A673 (cell line): ENCODE results near the gene KCNK16.

ENCODE experiments used
- EZH2 ChIP-seq: fragments of 200-600 bp; sonication (generic); IDR thresholded peaks from 2 replicates; pipeline ENCODE4 v1.6.1; 2017; ENCODE audit warnings: borderline replicate concordance, low read depth, mild to moderate bottlenecking, mixed read lengths, antibody characterized with exemption, low read length; ENCODE audit not compliant: poor library complexity, severe bottlenecking
- TF ChIP-seq, protein P1 (sequence below): fragments of 300-800, 200-600 bp; sonication (generic); conservative IDR thresholded peaks from 2 replicates; pipeline ENCODE4 v1.5.1; 2017; ENCODE audit warnings: low read depth, mild to moderate bottlenecking, antibody characterized with exemption, low read length, moderate library complexity, mixed read lengths

DNA sequence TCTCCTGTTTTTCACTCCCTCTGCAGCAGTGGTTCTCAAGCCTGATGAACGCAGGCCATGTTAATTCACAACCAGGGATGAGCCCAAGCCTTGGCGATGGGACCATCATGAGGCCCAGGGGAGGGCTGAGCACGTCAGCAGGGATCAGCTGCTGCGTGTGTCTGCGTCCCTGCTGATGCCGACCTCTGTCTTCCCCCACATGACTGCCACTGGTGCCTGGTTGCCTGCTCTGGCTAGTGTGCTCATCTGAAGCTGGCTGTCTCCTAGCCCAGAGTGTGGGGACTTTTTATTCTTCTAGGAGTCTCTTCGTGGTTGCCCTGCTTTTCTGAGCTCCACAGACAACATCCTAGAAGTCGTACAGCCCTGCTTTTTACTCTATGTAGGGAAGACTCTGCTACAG, 40.8 kb upstream of the KCNK16 start:
- TF ChIP-seq, protein P1, sequence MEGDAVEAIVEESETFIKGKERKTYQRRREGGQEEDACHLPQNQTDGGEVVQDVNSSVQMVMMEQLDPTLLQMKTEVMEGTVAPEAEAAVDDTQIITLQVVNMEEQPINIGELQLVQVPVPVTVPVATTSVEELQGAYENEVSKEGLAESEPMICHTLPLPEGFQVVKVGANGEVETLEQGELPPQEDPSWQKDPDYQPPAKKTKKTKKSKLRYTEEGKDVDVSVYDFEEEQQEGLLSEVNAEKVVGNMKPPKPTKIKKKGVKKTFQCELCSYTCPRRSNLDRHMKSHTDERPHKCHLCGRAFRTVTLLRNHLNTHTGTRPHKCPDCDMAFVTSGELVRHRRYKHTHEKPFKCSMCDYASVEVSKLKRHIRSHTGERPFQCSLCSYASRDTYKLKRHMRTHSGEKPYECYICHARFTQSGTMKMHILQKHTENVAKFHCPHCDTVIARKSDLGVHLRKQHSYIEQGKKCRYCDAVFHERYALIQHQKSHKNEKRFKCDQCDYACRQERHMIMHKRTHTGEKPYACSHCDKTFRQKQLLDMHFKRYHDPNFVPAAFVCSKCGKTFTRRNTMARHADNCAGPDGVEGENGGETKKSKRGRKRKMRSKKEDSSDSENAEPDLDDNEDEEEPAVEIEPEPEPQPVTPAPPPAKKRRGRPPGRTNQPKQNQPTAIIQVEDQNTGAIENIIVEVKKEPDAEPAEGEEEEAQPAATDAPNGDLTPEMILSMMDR = no peak
- TF ChIP-seq EZH2 = no peak
